Adrenal gland (tissue), 5 donors: ENCODE measurements around the gene CNTN4.

Source experiments
- POLR2A ChIP-seq, 2 donors: fragments of 450-650 bp; IDR thresholded peaks; one replicate each; pipeline ENCODE4 v1.6.1; 2017; ENCODE audit warnings: antibody characterized with exemption in 2 of 2, mild to moderate bottlenecking in 2 of 2, moderate library complexity in 1 of 2
- TF ChIP-seq, protein P1 (sequence below), 6 experiments: fragments of 450-650 bp in 4 of 6; fragments of 200-600 bp in 2 of 6; sonication (generic) in 1 of 6; IDR thresholded peaks; 1 replicate in 5 of 6; 2 replicates in 1 of 6; pipeline versions ENCODE4 v1.5.1 to v1.8.0; 2016 to 2021; ENCODE audit warnings: antibody characterized with exemption in 6 of 6, mild to moderate bottlenecking in 2 of 6, moderate library complexity in 1 of 6
- donor health status: DM: no; HTN: no; CAD: no.

DNA sequence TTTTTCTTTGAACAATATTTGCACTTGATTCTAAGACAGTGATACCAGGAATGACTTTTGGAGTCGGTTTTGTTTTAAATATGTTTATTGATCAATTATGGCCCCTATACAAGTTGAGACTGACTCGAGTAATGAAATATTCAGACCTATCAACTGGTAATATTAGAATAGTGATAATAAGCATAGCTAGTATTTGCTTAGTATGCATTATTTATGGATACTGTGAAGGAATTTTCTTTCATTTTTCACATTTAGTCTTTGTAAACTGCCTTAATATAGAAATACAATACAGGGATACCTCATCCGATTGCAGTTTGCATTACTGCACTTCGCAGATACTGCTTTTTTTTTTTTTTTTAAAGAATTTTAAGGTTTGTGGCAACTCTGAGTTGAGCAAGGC lies 107.9 kb downstream of the CNTN4 start:
- TF ChIP-seq, protein P1, sequence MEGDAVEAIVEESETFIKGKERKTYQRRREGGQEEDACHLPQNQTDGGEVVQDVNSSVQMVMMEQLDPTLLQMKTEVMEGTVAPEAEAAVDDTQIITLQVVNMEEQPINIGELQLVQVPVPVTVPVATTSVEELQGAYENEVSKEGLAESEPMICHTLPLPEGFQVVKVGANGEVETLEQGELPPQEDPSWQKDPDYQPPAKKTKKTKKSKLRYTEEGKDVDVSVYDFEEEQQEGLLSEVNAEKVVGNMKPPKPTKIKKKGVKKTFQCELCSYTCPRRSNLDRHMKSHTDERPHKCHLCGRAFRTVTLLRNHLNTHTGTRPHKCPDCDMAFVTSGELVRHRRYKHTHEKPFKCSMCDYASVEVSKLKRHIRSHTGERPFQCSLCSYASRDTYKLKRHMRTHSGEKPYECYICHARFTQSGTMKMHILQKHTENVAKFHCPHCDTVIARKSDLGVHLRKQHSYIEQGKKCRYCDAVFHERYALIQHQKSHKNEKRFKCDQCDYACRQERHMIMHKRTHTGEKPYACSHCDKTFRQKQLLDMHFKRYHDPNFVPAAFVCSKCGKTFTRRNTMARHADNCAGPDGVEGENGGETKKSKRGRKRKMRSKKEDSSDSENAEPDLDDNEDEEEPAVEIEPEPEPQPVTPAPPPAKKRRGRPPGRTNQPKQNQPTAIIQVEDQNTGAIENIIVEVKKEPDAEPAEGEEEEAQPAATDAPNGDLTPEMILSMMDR (IDR thresholded peaks at IDR 0.05), result no peak
- no peak for TF ChIP-seq POLR2A (IDR thresholded peaks at IDR 0.05)
